Transverse colon (tissue), 4 donors: ENCODE measurements around the gene ADIPOQ.
"Not testable (repeated sequence)": the region's sequence is repeated elsewhere in the genome, so short reads cannot be mapped to it uniquely, and the experiment has no call there.

Experiments
- EP300 ChIP-seq: sonication (generic); formaldehyde crosslinking; IDR thresholded peaks from one replicate; pipeline ENCODE4 v1.6.1; 2017; ENCODE audit warnings: antibody characterized with exemption, low read depth
- POLR2A ChIP-seq: fragments of 450-650 bp; IDR thresholded peaks from one replicate; pipeline ENCODE4 v1.6.1; 2016; ENCODE audit warnings: antibody characterized with exemption, mild to moderate bottlenecking, moderate library complexity
- POLR2AphosphoS5 ChIP-seq, 3 donors: sonication (generic); formaldehyde crosslinking; IDR thresholded peaks; one replicate each; pipeline ENCODE4 v1.6.1; 2016; ENCODE audit warnings: antibody characterized with exemption in 3 of 3
- TF ChIP-seq, protein P1 (sequence below), 5 experiments: fragments of 200-600 bp in 3 of 5; fragments of 450-650 bp in 2 of 5; sonication (generic) in 3 of 5; IDR thresholded peaks; 1 replicate in 2 of 5; 2 replicates in 3 of 5; pipeline ENCODE4 v1.5.1; 2016 to 2017; ENCODE audit warnings: antibody characterized with exemption in 5 of 5, inconsistent platforms in 3 of 5, mild to moderate bottlenecking in 2 of 5, moderate library complexity in 1 of 5

DNA sequence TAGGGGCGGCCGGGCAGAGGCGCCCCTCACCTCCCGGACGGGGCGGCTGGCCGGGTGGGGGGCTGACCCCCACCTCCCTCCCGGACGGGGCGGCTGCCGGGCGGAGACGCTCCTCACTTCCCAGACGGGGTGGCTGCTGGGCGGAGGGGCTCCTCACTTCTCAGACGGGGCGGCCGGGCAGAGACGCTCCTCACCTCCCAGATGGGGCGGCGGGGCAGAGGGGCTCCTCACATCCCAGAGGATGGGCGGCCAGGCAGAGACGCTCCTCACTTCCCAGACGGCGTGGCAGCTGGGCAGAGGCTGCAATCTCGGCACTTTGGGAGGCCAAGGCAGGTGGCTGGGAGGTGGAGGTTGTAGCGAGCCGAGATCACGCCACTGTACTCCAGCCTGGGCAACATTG, 42.4 kb downstream of the ADIPOQ start:
- TF ChIP-seq, protein P1, sequence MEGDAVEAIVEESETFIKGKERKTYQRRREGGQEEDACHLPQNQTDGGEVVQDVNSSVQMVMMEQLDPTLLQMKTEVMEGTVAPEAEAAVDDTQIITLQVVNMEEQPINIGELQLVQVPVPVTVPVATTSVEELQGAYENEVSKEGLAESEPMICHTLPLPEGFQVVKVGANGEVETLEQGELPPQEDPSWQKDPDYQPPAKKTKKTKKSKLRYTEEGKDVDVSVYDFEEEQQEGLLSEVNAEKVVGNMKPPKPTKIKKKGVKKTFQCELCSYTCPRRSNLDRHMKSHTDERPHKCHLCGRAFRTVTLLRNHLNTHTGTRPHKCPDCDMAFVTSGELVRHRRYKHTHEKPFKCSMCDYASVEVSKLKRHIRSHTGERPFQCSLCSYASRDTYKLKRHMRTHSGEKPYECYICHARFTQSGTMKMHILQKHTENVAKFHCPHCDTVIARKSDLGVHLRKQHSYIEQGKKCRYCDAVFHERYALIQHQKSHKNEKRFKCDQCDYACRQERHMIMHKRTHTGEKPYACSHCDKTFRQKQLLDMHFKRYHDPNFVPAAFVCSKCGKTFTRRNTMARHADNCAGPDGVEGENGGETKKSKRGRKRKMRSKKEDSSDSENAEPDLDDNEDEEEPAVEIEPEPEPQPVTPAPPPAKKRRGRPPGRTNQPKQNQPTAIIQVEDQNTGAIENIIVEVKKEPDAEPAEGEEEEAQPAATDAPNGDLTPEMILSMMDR (IDR thresholded peaks at IDR 0.05) = not testable (repeated sequence)
- TF ChIP-seq POLR2A; POLR2AphosphoS5 (IDR thresholded peaks at IDR 0.05); EP300: not testable (repeated sequence)
